Smooth muscle cell of bladder (primary cell): ENCODE measurements around the gene DUOXA2. TPM values are rescaled to one million over a fixed set of nuclear protein-coding genes. Genes with fewer than 3 reads are reported as not detected.

Source experiments
- total RNA-seq: library from RNA; depleted of rRNA; stranded (reverse); fragments of >200 nt; gene quantifications from 2 replicates; pipeline ENCODE4 v1.2.3, GENCODE V29; 2014

The DUOXA2 gene
- not detected in 2 replicates for total RNA-seq

GRCh38 chr15:45114076-45114750 is at the start of gene DUOXA2, which contains the start of gene DUOX2:
Gene DUOXA2, plus strand, starts transcription at chr15:45114326. Its CDS starts 280 bp downstream, at chr15:45114606.
Gene DUOX2, minus strand, starts transcription at chr15:45114172. Its CDS starts 761 bp downstream, at chr15:45113411.

GRCh38 chr15:45129651-45130129 is 15.6 kb downstream of the DUOXA2 start, which contains the start of the genes DUOX1 and DUOXA1:
Gene DUOX1, plus strand, starts transcription at chr15:45129994. Its CDS starts 1,973 bp downstream, at chr15:45131967.
Gene DUOXA1, minus strand, starts transcription at chr15:45129879. Its CDS starts 6,865 bp downstream, at chr15:45123014.

Other genes with a start within 250 kb of the DUOXA2 start
- not detected in 2 replicates for gene TERB2, start 157.6 kb upstream of the DUOXA2 start, total RNA-seq
- gene SORD, start 91.1 kb upstream of the DUOXA2 start, total RNA-seq = 6.7 and 7.0 TPM in 2 replicates
- under 0.01 TPM in 1 of 2 replicates, not detected in the other for gene DUOX2, start 154 bp upstream of the DUOXA2 start, total RNA-seq
- gene DUOXA1, start 15.6 kb downstream of the DUOXA2 start, total RNA-seq = not detected in 2 replicates
- gene DUOX1, start 15.7 kb downstream of the DUOXA2 start, total RNA-seq = under 0.01 TPM in 2 replicates
- gene SHF, start 73.6 kb downstream of the DUOXA2 start, total RNA-seq = 2.0 and 2.8 TPM in 2 replicates
- under 0.01 TPM in 1 of 2 replicates, not detected in the other for gene SLC28A2, start 137.9 kb downstream of the DUOXA2 start, total RNA-seq